OCI-LY3 (cell line): ENCODE measurements around the gene TFPT.

ENCODE experiments used
- CTCF ChIP-seq: fragments of 200-600, 300-600 bp; sonication (generic); IDR thresholded peaks from 2 replicates; pipeline ENCODE4 v1.5.1; 2014; ENCODE audit warnings: antibody characterized with exemption, low read length, low read depth
- EZH2phosphoT487 ChIP-seq: fragments of 200-600 bp; shearing (Covaris generic); IDR thresholded peaks from 2 replicates; pipeline ENCODE4 v1.6.1; 2018; ENCODE audit warnings: antibody characterized with exemption, mixed run types, low read depth

GRCh38 chr19:54148158-54148557, 32.7 kb upstream of the TFPT start:
- TF ChIP-seq EZH2phosphoT487 (no peak), CTCF (no peak)
